ENCODE measurements around the gene DDT.
"Not testable (repeated sequence)": the region's sequence is repeated elsewhere in the genome, so short reads cannot be mapped to it uniquely, and the experiment has no call there.

Gene DDT

DNA sequence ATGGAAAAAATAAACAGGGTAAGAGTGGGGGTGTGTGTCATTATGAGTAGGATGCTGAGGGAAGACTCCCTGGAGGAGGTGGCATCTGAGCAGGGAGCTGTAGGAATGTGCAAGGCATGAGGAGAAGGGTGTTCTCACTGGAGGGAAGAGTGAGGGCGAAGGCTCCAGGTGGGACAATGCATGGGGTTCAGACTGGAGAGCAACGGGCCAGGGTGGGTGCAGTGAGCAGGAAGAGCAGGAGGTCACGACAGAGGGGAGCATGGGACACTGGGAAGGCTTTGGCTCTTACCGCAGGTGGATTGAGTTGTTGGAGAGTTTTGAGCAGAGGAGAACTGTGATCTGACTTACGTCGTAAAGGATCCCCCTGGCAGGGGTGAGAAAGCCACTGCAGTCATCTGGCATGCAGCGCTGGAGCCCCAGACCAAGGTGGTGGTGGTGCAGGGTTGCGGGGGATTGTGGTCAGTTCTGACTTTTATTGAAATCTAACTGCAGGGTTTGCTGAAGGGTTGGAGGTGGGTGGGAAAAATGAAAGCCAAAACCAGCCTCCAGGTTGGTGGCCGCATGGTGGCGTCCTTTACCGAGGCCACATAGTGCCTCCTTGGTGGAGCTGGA is 21.3 kb downstream of the DDT start:
- not testable (repeated sequence) for DNase-seq (ENCODE audit: low spot score)

DNA sequence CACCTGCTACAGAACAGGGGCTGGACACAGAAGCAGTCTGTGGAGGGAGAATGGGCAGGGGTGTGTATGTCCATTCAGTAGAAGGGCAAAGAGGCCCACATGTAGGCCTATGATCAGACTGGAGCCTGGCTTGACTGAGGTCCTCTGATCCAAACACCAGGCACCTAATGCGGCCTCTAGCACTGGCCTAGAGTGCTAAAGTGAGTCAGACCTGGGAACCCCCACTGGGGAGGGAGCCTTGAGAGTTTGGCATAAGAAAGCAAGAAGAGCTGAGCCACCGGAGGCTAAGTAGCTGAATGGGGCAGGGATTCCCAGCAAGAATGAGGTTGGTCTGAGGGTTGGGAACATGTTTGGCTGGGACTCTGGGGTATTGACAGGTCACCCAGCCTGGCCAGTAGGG is 22.9 kb downstream of the DDT start:
- not testable (repeated sequence) for DNase-seq (ENCODE audit: low spot score)

- DNase-seq (ENCODE audit: low spot score) = not testable (repeated sequence)
These were observed 24.5 kb downstream of the DDT start for GRCh38 chr22:23949764-23950163.

DNA sequence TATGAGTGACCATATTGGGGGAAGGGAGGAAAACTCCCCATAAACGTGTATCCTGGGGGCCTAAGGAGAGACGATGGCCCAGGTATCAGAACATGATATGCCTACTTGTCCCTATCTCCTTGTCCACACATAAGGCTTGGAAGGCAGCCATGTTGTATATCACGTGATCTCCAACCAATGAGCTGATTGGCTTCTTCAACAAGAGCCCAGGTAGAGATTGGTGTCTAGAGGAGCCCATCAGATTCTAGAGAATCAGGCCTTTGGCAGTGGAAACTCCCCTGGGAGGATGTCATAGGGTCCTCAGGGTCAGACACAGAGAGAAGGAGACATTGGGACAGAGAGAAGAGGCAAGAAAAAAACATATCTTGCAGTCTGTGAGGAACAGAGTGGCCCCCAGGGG is 26.9 kb downstream of the DDT start:
- DNase-seq (ENCODE audit: low spot score) = not testable (repeated sequence)

DNA sequence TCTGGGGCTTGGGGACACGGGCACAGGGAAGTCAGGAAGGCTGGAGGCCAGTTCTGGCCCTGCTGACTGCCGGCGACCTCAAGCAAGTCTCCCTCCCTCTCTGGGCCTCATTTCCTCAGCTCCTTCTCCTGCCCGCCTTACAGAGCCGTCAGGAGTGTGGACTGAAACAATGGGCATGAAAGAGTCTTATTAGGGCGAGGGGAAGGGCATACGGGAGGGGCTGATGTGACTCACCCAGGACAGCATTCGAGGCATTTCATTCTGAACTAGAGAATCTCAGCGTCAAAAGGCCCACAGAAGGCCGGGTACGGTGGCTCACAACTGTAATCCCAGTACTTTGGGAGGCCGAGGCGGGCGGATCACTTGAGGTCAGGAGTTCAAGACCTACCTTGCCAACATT is 34.1 kb downstream of the DDT start:
- DNase-seq (ENCODE audit: low spot score) = not testable (repeated sequence)

DNA sequence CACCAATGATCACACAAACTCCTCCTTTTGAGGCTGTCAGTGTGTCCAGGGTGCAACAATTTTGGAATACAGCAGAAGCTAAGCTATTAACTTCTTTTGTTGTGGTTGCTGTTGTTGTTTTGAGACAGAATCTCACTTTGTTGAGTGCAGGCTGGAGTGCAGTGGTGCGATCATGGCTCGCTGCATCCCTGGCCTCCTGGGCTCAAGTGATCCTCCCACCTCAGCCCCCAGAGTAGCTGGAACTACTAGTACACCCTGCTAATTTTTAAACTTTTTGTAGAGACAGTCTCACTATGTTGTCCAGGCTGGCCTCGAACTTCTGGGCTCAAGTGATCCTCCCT is 35.3 kb downstream of the DDT start:
- DNase-seq (ENCODE audit: low spot score) = no peak

DNA sequence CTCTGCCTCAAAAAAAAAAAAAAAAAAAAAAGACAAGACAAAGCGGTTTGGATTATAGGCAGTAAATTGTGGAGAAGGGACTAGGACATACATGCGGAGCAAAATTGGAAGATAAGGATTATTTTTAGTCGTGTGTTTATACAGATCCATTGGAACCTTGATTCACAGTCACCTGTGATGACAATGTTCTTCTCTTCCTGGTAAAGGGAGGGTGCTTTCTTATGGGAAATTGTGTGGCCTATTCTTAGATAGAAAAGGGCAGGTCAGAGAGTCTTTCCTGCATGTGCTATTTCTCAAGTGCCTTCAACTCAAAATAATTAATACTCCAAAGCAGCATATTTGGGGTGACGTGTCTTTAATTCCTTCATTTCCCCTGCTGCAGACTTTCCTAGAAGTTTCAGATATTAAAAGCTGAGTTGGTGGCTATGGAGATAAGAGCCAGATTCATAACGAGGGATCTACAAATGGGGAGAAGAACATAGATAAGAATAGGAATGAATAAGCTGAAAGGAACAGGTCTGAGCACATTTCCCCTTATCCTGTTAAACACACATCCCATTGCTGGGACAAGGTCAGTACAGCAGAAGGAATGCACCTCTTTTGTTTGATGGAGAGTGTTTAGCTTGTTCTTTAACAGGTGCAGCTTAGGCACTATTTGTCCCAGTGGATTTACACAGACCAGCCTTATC is 35.8 kb downstream of the DDT start:
- no peak for DNase-seq (ENCODE audit: low spot score)

GRCh38 chr22:23926561-23926960 is 47.7 kb downstream of the DDT start:
- no peak for DNase-seq (ENCODE audit: low spot score)

GRCh38 chr22:23925020-23925606 is 49.1 kb downstream of the DDT start:
- DNase-seq (ENCODE audit: low spot score) = no peak

- DNase-seq (ENCODE audit: low spot score) = no peak
These were observed 51.3 kb downstream of the DDT start for GRCh38 chr22:23922921-23923320.

DNA sequence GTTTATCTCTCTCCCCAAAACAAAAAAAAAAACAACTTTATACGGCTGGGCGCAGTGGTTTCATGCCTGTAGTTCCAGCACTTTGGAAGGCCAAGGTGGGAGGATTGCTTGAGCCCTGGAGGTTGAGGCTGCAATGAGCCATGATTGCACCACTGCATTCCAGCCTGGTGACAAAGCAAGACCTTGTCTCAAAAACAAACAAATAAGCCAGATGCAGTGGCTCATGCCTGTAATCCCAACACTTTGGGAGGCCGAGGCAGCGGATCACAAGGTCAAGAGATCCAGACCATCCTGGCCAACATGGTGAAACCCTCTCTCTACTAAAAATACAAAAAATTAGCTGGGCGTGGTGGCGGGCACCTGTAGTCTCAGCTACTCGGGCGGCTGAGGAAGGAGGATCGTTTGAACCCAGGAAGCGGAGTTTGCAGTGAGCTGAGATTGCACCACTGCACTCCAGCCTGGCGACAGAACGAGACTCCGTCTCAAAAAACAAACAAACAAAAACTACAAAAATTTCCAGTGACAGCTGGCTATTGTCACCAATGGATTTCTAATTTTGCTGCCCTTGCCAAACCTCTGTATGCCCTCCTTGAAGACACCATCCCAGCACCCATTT is 52.5 kb downstream of the DDT start:
- not testable (repeated sequence) for DNase-seq (ENCODE audit: low spot score)
